ENCODE measurements around the gene MDGA2.

Gene MDGA2

DNA sequence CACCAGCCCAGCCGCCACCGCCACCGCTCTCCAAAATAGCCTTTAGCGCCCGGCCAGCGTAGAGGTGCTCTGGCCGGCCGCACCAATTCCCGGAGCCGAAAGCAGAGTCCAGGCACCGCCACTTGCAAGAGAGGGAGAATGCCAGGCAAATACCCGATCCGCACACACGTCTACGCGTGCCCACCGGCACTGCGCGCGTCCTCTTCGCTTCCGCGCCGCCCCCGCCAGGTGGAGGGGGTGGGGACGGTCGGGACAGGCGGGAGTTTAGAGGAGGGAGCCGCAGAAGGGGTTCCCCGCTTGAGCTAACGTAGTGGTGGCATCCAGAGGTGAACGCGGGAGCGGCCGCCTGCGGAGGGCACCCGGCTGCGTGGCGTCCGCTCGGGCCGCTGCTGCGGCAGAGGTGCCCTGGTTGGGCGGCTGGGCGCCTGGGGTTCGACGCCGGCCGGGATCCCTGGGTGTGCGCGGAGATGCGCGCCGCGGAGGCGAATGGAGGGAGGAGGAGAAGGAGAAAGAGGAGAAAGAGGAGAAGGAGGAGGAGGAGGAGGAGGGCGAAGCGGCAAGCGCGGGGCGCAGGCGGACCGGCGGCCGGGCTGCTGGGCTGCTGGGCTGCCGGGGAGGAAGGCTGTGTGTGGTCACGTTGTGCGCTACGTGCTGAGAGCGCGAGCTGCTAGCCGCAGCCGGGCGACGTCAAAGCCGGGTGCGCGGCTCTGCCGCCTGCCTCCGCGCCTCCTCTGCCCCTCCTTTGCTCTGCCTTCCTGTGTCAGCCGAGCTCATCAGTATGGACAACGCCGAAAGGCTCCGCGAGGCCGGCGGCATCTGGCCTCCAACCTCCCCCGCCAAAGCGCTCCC is at the start of gene MDGA2:
TSS of gene MDGA2 (minus strand) at position 140 of the 849 bp plus-strand sequence.
- DNase-seq (ENCODE audit: low read depth): no peak
- no peak within 1 kb of the TSS for H3K4me3 ChIP-seq (ENCODE audit: low read depth, low read length)
- TF ChIP-seq, protein P1, sequence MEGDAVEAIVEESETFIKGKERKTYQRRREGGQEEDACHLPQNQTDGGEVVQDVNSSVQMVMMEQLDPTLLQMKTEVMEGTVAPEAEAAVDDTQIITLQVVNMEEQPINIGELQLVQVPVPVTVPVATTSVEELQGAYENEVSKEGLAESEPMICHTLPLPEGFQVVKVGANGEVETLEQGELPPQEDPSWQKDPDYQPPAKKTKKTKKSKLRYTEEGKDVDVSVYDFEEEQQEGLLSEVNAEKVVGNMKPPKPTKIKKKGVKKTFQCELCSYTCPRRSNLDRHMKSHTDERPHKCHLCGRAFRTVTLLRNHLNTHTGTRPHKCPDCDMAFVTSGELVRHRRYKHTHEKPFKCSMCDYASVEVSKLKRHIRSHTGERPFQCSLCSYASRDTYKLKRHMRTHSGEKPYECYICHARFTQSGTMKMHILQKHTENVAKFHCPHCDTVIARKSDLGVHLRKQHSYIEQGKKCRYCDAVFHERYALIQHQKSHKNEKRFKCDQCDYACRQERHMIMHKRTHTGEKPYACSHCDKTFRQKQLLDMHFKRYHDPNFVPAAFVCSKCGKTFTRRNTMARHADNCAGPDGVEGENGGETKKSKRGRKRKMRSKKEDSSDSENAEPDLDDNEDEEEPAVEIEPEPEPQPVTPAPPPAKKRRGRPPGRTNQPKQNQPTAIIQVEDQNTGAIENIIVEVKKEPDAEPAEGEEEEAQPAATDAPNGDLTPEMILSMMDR (IDR thresholded peaks at IDR 0.05; ENCODE audit: insufficient read depth, low read depth, low read length, missing control alignments): no peak

DNA sequence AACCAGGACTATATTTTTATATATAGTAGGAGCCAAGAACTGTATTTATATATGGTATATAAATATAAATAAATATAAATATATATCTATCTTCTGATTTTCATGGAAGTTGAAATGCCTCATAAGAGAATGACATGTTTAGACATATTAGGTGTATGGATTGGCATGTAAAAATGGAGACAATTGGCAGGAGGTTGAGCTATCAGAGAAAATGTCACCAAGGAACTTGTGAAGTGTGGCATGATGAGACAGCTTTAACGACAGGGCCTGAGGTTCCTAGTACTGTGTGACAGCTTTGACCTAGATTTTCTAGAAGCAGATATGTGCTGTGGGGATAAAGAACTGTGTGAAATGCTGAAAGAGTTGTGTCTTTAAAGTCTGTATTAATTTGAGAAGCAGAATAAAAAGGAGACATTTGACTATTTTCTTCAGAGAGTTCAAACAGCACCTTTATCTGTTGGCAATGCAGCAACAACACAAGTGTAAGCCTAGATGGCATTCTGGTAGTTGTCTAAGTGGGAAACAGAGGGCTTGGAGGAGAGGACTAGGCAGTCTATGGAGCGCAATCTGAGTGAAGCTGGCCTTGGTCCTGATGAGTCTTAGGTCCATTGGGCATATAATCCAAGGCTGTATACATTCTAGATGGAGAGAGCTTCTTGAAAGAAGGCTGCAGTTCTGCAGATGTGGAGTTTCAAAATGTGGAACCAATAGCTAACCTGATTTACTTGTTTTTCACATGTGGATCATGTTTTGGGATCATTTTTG is 47.7 kb upstream of the MDGA2 start:
- no peak for DNase-seq (ENCODE audit: low read depth)
- TF ChIP-seq, protein P1 (IDR thresholded peaks at IDR 0.05; ENCODE audit: insufficient read depth, low read depth, low read length, missing control alignments): no peak
- no peak overlapping the region for H3K4me3 ChIP-seq (ENCODE audit: low read depth, low read length)

DNA sequence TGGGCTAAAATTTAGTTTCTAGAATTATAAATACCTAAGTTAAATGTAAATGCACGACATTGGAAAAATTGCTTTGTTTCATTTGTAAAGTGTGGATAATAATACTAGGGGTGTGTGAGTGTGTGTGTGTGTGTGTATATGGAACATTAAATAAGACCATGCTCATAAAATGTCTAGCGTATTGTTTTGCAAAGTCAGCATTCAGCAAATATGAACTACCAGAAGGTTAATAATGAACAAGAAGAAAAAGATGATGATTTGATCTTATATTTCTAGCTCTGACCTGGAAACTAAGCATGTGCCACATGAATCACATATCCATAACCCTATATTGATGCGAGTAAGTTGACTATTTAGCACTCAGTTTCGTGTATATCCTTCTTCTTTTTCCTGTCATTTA is 44.9 kb upstream of the MDGA2 start:
- DNase-seq (ENCODE audit: low read depth): no peak
- no peak overlapping the region for H3K4me3 ChIP-seq (ENCODE audit: low read depth, low read length)
- TF ChIP-seq, protein P1 (IDR thresholded peaks at IDR 0.05; ENCODE audit: insufficient read depth, low read depth, low read length, missing control alignments): no peak

DNA sequence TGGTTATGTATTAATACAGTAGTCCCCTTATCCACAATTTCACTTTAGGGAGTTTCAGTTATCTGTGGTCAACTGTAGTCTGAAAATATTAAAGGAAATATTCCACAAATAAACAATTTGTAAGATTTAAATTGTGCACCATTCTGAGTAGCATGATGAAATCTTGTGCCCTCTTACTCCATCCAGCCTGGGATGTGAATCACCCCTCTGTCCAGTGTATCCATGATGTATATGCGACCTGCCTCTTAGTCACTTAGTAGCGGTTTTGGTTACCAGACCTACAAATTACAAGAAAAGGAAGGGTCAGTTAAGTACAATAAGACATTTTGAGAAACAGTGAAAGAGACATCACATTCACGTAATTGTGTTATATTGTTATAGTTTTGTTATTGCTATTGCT is 39.9 kb upstream of the MDGA2 start:
- TF ChIP-seq, protein P1 (IDR thresholded peaks at IDR 0.05; ENCODE audit: insufficient read depth, low read depth, low read length, missing control alignments): no peak
- no peak overlapping the region for H3K4me3 ChIP-seq (ENCODE audit: low read depth, low read length)
- no peak for DNase-seq (ENCODE audit: low read depth)

DNA sequence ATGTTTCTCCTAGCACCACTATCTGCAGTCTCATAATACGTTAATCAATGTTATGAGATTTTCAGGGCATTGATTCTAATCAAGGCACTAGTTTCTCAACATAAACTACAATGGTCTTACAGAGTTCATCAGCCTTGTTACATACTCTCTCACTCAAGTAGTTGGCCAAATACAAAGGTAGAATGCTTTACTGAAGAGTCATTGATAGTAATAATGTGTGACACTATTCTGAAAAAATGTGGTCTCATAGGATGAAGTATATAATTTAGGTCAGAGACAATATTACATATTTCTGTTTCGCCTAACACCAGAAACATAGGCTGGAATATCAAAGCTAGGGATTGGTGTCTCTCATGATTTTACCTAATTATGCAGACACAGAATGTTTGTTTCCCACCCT is 35.2 kb upstream of the MDGA2 start:
- DNase-seq (ENCODE audit: low read depth): no peak
- no peak overlapping the region for H3K4me3 ChIP-seq (ENCODE audit: low read depth, low read length)
- TF ChIP-seq, protein P1 (IDR thresholded peaks at IDR 0.05; ENCODE audit: insufficient read depth, low read depth, low read length, missing control alignments): no peak

DNA sequence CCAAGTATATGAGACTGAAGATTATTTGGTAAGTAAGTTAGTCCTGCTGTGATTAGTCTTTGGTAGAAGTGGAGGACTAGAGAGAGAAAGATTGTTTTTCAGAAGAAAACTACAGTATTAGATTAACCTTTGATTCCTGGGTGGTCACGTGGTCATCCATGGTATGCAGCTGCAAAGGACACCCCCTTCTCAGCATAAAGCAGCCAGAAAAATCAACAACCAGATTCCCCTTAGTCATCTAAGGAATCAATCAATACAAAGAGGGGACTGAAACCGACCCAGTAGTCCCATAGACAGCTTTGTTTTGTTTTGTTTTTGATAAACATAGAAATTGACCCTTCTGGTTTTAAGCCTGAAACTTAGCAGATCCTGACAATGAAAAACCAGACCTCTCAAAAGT is 30.3 kb upstream of the MDGA2 start:
- no peak for DNase-seq (ENCODE audit: low read depth)
- TF ChIP-seq, protein P1 (IDR thresholded peaks at IDR 0.05; ENCODE audit: insufficient read depth, low read depth, low read length, missing control alignments): no peak
- H3K4me3 ChIP-seq (ENCODE audit: low read depth, low read length): no peak overlapping the region
